HL-60 (cell line): ENCODE measurements around the gene SH3PXD2A.

ENCODE experiments used
- DNase-seq, 2 experiments: peaks; one replicate each; pipeline ENCODE4 v3.0.0-alpha.2; 2010 to 2020; ENCODE audit warnings: low read depth in 1 of 2, low spot score in 1 of 2
- H3K27ac ChIP-seq: fragments of 250-450 bp; sonication (Bioruptor Pico); replicated peaks from 2 replicates; pipeline ENCODE4 v1.5.1; 2020; ENCODE audit warnings: mild to moderate bottlenecking, moderate library complexity
- H3K27me3 ChIP-seq: fragments of 250-450 bp; sonication (Bioruptor Pico); 2 replicates; pipeline ENCODE4 v1.5.1; 2021; ENCODE audit warnings: mild to moderate bottlenecking, moderate library complexity; ENCODE audit not compliant: insufficient read depth, poor library complexity, severe bottlenecking
- H3K4me3 ChIP-seq: replicated peaks from 2 replicates; pipeline ENCODE4 v1.5.1; 2011; ENCODE audit warnings: mild to moderate bottlenecking, control low read depth, low read length; ENCODE audit not compliant: insufficient read depth
- GABPA ChIP-seq: IDR thresholded peaks from 2 replicates; pipeline ENCODE4 v1.6.1; 2012; ENCODE audit warnings: low read depth
- POLR2AphosphoS5 ChIP-seq: IDR thresholded peaks from 2 replicates; pipeline ENCODE4 v1.6.1; 2012; ENCODE audit warnings: low read depth
- SPI1 ChIP-seq: IDR thresholded peaks from 2 replicates; pipeline ENCODE4 v1.6.1; 2012; ENCODE audit warnings: low read depth, mild to moderate bottlenecking, borderline replicate concordance
- TF ChIP-seq, protein P1 (sequence below): IDR thresholded peaks from 2 replicates; pipeline ENCODE4 v1.6.1; 2012; ENCODE audit warnings: low read depth; ENCODE audit not compliant: insufficient replicate concordance
- TF ChIP-seq, protein P2 (sequence below): IDR thresholded peaks from one replicate; pipeline ENCODE4 v1.5.1; 2011; ENCODE audit warnings: low read length, control low read depth, inconsistent platforms; ENCODE audit not compliant: insufficient read depth

Gene SH3PXD2A

DNA sequence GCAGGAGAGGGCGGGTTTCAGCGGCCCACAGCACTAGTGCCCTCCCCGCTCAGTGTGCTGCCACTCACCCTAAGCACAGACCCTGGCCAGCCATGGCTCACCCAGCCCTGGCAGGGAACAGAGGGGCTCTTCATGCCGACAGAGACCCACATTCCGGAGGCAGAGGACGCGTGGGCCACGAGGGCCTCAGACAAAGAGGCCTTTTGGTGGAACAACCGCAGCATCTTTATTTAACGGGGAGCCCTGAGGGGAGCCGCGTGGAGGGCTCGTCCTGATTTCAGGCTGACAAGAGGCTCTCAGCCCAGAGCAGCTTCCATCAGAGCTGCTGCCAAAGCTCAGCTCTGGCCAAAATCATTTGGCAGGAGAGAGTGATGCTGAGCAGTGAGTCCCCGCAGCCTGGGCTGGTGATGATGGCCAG, 127.8 kb downstream of the SH3PXD2A start:
- Histone ChIP-seq H3K4me3 (no peak overlapping the region), H3K27ac (no peak overlapping the region), H3K27me3 (no peaks in the 10 kb centered on the region)
- no peak for TF ChIP-seq SPI1
- TF ChIP-seq GABPA = no peak
- TF ChIP-seq, protein P1, sequence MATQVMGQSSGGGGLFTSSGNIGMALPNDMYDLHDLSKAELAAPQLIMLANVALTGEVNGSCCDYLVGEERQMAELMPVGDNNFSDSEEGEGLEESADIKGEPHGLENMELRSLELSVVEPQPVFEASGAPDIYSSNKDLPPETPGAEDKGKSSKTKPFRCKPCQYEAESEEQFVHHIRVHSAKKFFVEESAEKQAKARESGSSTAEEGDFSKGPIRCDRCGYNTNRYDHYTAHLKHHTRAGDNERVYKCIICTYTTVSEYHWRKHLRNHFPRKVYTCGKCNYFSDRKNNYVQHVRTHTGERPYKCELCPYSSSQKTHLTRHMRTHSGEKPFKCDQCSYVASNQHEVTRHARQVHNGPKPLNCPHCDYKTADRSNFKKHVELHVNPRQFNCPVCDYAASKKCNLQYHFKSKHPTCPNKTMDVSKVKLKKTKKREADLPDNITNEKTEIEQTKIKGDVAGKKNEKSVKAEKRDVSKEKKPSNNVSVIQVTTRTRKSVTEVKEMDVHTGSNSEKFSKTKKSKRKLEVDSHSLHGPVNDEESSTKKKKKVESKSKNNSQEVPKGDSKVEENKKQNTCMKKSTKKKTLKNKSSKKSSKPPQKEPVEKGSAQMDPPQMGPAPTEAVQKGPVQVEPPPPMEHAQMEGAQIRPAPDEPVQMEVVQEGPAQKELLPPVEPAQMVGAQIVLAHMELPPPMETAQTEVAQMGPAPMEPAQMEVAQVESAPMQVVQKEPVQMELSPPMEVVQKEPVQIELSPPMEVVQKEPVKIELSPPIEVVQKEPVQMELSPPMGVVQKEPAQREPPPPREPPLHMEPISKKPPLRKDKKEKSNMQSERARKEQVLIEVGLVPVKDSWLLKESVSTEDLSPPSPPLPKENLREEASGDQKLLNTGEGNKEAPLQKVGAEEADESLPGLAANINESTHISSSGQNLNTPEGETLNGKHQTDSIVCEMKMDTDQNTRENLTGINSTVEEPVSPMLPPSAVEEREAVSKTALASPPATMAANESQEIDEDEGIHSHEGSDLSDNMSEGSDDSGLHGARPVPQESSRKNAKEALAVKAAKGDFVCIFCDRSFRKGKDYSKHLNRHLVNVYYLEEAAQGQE = no peak
- TF ChIP-seq, protein P2, sequence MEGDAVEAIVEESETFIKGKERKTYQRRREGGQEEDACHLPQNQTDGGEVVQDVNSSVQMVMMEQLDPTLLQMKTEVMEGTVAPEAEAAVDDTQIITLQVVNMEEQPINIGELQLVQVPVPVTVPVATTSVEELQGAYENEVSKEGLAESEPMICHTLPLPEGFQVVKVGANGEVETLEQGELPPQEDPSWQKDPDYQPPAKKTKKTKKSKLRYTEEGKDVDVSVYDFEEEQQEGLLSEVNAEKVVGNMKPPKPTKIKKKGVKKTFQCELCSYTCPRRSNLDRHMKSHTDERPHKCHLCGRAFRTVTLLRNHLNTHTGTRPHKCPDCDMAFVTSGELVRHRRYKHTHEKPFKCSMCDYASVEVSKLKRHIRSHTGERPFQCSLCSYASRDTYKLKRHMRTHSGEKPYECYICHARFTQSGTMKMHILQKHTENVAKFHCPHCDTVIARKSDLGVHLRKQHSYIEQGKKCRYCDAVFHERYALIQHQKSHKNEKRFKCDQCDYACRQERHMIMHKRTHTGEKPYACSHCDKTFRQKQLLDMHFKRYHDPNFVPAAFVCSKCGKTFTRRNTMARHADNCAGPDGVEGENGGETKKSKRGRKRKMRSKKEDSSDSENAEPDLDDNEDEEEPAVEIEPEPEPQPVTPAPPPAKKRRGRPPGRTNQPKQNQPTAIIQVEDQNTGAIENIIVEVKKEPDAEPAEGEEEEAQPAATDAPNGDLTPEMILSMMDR = no peak
- TF ChIP-seq POLR2AphosphoS5 = no peak
- no peak for DNase-seq

- DNase-seq = no peak
- H3K27me3 ChIP-seq = no peaks in the 10 kb centered on the region
- H3K27ac ChIP-seq = no peak overlapping the region
- no peak overlapping the region for H3K4me3 ChIP-seq
- TF ChIP-seq SPI1 (no peak), GABPA (no peak), POLR2AphosphoS5 (no peak)
- TF ChIP-seq, protein P1 = no peak
- TF ChIP-seq, protein P2 = no peak
Observed at GRCh38 chr10:103726637-103727036, 128.7 kb downstream of the SH3PXD2A start.

- H3K27ac ChIP-seq = no peak overlapping the region
- DNase-seq = no peak
- H3K27me3 ChIP-seq = no peaks in the 10 kb centered on the region
- H3K4me3 ChIP-seq = no peak overlapping the region
- no peak for TF ChIP-seq SPI1
- TF ChIP-seq, protein P1 = no peak
- TF ChIP-seq POLR2AphosphoS5 = no peak
- TF ChIP-seq GABPA = no peak
- TF ChIP-seq, protein P2 = no peak
Observed at GRCh38 chr10:103725242-103725641, 130.1 kb downstream of the SH3PXD2A start.
